Activated CD4-positive, alpha-beta T cell treated with anti-CD3 and anti-CD28 coated beads, Interleukin-2, amount 50 U/mL, for 4 hours (primary cell): ENCODE results near the gene FAM221B.
A peak's percentile ranks its signal among the peaks of the same experiment; 100 is the strongest.

Experiments used
- DNase-seq, 2 experiments: peaks; one replicate each; pipeline ENCODE4 v3.0.0-alpha.2; 2020

FAM221B gene

DNA sequence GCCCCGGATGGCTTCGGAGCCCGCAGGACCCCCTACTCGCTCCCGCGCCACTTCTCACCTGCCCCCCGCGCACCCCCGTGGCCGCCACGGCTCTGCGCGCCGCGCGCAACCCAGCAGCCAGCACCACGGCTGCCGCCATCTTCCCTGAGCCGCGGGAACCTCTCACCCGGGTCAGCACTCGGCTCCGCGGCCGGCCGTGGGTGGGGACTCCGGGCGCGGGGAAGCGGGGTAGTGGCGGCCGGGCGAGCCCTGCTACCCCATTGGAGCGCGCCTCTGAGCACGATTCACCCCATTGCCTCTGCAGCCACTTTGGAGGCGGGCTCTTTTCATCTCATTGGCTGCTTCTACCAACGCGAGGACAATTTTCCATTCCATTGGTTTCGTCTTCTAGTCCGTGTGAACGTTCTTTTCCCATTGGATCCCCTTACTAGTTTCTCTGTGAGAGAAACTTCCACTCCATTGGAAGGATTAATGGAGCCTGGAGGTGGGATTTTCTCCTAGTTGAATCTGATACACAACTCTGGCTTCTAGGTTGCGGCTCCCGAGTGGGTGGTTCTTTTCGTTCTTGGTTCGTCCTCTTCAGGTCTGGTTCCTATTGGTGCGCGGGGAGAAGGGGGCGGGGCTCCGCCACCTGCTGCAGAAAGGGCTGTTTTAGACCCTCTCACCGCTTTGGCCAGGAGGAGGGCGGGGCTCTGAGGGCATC is 13.5 kb downstream of the FAM221B start, which contains the start of gene HINT2:
HINT2 (minus strand) TSS at position 202 of the 703 bp plus-strand sequence; CDS start at position 139, 63 bp downstream.
- DNase-seq = peak; percentile 97 to 98

GRCh38 chr9:35814106-35814840 is 14.3 kb downstream of the FAM221B start:
- DNase-seq = no peak

DNA sequence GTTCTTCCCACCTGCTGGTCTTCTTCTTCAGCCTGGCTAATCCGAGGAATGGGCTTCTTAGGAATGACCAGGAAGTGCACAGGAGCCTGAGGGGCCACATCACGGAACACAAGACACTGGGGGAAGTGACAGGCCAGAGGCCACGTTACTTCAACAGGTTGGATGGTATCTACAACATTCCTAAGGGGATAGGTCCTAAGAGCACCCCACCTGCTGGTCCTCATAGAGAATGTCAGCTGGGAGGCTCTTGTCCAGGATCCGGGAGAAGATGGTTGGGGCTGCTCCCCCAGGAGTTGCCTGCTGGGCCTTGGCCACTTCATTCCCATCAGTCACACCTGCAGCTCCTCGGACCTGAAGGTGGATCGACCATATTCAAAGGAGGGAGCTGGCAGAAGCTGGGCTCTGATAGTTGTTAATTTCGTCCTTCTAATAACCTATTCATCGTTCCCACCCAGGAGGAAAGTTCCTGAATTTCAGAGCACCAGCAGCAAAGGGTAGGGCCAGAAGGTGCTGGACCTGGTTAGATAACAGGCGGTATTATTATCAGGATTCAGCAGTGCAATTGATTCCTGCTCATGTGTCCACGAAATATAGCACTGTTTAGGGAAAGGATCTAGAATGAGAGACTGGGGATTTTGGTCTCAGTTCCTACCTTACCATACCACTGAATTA is 15.0 kb downstream of the FAM221B start:
- DNase-seq = no peak

DNA sequence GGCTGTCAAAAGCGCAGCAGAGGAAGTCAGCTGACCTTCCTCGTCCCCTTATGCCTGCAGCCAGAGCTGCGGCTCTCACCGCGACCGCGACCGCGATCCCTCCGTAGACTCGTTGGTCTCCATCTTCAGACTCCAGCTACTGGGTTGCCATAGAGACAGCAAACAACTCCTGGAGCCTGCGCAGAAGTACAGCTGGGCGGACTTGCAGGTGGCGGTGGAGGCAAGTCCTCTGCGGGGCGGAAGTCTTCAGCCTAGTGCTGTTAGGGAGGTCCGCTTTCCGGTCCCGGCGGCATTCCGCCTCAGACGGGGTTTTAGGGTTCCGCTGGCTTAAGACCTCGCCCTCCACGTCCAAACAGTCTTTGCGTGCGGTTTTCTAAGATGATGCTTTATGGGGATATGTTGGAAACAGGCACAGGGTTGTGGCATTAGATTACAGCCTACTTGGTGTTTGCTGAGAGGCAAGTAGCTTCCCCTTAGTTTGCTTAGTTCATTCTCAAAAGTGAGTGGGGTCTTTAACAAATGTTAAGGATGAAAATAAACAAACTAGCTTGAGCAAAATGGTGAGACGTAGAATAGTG is 16.4 kb downstream of the FAM221B start, which contains the start of gene SPAG8:
SPAG8 (minus strand) TSS at position 238 of the 578 bp plus-strand sequence; CDS start at position 123, 115 bp downstream.
- DNase-seq = peak; percentile 90 to 91

GRCh38 chr9:35811381-35812024 is 17.0 kb downstream of the FAM221B start:
- no peak for DNase-seq

DNA sequence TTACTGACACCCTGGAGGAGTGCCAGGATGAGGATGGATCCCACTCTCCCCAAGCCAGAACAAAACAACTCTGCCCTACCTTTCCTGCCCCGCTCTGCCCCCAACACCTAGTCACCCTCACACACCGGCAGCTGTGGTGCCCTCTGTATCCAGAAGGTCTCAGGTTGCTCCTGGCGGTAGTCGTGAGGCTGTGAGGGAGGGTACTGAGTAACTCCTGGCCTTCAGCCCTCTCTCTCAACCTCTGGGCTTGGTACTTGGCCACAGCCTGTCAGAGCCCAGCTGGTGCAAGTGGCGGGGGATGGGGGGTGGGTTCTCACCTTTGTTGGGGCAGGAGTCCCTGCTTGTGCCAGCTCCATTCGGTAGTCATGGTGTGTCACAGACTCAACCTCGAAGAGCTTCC is 18.4 kb downstream of the FAM221B start:
- no peak for DNase-seq

DNA sequence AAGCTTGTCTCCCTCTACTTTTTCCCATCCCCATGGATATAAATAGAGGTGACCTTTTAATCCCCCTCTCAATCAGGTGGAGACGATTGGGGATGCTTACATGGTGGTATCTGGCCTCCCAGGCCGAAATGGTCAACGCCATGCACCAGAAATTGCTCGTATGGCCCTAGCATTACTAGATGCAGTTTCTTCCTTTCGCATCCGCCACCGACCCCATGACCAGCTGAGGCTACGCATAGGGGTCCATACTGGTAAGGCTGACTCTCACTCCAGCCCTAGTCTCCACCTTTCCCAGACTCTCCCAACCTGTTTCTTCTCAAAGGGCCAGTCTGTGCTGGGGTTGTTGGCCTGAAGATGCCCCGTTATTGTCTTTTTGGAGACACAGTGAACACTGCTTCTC is 20.1 kb downstream of the FAM221B start:
- no peak for DNase-seq

DNA sequence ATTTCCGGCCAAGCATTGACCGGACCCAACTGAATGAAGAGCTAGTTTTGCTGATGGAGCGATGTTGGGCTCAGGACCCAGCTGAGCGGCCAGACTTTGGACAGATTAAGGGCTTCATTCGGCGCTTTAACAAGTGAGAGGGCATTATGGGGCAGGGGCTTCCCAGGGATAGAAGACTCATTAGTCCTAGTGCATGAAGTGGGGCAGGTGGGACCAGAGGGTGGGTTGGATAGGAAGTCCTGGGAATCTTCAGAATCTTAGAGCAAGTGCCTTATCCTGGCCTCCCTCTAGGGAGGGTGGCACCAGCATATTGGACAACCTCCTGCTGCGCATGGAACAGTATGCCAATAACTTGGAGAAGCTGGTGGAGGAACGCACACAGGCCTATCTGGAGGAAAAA is 22.4 kb downstream of the FAM221B start:
- no peak for DNase-seq

GRCh38 chr9:35801328-35802128 is 27.0 kb downstream of the FAM221B start:
- DNase-seq = no peak

GRCh38 chr9:35800530-35800929 is 28.0 kb downstream of the FAM221B start:
- DNase-seq = no peak

- peak in 1 of 2 experiments; percentile 12 for DNase-seq
These were observed 29.7 kb downstream of the FAM221B start for GRCh38 chr9:35798658-35799374.

DNA sequence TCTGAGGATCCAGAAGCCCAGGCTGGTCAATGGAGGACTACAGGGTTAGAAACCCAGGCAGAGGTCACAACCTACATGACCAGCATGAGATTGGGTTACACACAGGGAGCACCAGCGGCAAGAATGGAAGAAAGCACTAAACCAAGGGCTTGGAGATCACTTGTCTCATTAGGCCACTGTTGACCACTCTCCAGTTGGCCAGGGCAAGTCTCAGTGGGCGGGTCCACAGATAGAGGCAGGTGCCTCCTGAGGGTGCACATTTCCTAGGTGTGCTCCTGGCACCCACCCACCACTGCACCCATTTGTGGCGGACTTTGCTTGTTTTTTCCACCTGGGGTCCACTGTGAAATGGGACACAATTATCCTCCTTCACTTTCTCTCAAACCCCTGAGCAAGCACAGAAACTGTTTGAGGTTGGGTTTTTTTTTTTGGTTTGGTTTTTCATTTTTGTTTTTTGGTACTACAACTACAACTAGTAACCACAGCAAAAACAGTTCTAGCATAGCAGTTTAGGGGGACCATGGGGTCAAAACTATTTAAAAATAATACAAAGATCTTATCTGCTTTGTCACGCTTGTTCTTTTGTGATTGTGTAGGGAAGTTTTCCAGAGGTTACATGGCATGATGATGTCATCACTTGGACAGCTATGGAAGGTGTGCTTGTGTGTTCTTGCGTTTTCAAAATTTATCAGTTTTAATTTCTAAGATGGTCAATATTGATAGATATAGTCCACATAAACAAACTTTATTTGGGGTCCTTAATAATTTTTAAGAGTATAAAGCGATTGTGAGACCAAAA is 31.0 kb downstream of the FAM221B start:
- DNase-seq = no peak

DNA sequence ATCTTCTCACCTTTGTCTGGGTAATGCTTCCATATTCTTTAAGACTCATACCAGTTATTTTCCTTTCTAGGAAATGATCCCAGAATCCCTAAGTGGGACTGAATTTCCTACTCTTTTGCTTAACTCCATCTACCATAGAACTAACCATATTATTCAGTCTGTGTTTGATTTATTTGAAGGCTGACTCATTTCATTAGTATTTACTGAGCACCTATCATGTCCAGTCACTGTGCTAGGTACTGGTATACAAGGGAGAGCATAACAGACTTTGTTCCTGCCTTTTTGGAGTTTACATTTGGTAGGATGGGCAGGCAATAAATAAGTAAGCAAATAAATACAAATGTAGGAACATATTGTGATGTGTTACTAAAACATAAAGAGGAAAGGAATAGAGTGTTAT is 32.8 kb downstream of the FAM221B start:
- DNase-seq = no peak

GRCh38 chr9:35793461-35793860 is 35.1 kb downstream of the FAM221B start:
- DNase-seq = no peak

DNA sequence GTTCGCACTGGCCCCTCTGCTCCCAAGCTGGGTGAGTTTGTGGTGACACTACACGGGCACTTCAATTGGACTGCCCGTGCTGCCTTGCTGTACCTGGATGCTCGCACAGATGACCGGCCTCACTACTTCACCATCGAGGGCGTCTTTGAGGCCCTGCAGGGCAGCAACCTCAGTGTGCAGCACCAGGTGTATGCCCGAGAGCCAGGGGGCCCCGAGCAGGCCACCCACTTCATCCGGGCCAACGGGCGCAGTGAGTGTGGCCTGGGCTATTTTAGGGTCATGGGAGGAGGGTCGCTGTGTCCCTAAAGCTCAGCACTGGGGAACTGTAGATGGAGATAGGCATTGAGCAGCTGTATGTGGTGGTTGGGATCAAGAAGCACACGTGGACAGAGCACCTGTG is 35.7 kb downstream of the FAM221B start:
- DNase-seq = no peak

GRCh38 chr9:35792024-35792813 is 36.3 kb downstream of the FAM221B start:
- no peak for DNase-seq

GRCh38 chr9:35791297-35791921 is 37.1 kb downstream of the FAM221B start, which contains the start of gene NPR2:
Gene NPR2, plus strand, starts transcription at chr9:35791591. Its CDS starts 818 bp downstream, at chr9:35792409.
- no peak for DNase-seq

DNA sequence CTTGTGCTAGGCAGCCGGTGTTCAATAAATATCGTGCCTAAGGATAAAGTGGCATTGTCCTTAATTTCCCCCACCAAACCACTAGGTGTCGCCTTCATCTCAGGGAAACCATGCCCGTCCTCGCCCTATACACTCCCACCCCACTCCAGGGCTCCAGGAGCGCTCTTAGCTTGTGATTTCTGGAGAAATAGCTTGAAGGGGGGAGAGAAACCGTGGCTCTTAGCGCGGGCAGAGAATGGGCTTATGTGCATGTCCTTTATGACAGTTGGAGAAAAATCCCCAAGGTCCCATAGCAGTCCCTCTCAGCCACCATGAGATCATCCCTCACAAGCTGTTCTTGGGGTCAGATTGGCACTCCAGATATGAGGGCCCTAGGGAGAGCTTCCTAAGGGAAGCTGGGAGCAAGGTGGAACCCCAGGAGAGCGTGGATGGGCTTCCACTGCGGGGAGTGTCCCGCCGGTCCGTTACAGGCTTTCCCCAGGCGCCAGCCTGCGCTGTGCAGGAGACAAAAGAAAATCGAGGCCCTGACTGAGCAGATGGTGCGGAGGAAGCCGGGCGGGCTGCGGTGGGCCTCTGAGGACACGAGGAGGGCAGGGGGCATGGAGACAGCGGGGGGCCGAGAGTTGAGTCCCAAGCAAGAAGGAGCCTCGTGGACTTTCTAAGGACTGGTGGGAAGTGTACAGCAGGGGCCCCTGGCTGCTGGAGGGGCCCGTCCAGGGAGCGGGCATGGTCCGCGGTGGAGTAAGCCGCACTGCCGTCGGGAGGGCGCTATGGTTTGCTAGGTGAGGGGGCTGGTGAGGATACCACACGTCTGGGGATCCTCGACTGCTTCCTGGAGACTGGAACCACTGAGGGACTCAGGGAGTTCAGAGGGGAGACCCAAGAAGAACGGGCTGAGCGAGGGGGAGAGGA is 37.9 kb downstream of the FAM221B start:
- peak; percentile 41 to 45 for DNase-seq
